Right lobe of liver (tissue), 6 donors: ENCODE data around the gene HTRA2. TPM values are rescaled to one million over a fixed set of nuclear protein-coding genes. Genes with fewer than 3 reads are reported as not detected.
"Not testable (repeated sequence)": the region's sequence is repeated elsewhere in the genome, so short reads cannot be mapped to it uniquely, and the experiment has no call there.

ENCODE experiments used
- ATAC-seq, 4 donors: fragments of 200-7000 bp; cut with Tn5 transposase; one replicate each; pipeline ENCODE4 v1.9.1; 2020; ENCODE audit warnings: mild to moderate bottlenecking in 4 of 4, moderate library complexity in 4 of 4
- DNase-seq, 3 donors: peaks; one replicate each; pipeline ENCODE4 v3.0.0-alpha.2; 2020
- H3K27ac ChIP-seq, 3 donors: fragments of 200-600 bp; one replicate each; pipeline ENCODE4 v1.8.0; 2022
- H3K27me3 ChIP-seq, 2 donors: fragments of 200-600 bp; one replicate each; pipeline ENCODE4 v1.8.0; 2022
- H3K36me3 ChIP-seq, 4 donors: fragments of 200-600 bp; sonication (generic) in 1 of 4; one replicate each; pipeline versions ENCODE4 v1.5.1 to v1.8.0; 2017 to 2022; ENCODE audit warnings: control low read depth in 1 of 4
- H3K4me1 ChIP-seq, 4 donors: fragments of 200-600 bp; sonication (generic) in 1 of 4; one replicate each; pipeline versions ENCODE4 v1.5.1 to v1.8.0; 2017 to 2022; ENCODE audit warnings: control low read depth in 1 of 4
- H3K4me3 ChIP-seq, 3 donors: fragments of 200-600 bp; one replicate each; pipeline ENCODE4 v1.8.0; 2022
- H3K9me3 ChIP-seq, 4 donors: fragments of 200-600 bp; sonication (generic) in 1 of 4; one replicate each; pipeline versions ENCODE4 v1.5.1 to v1.8.0; 2017 to 2022; ENCODE audit warnings: control low read depth in 1 of 4
- POLR2A ChIP-seq: fragments of 450-650 bp; IDR thresholded peaks from one replicate; pipeline ENCODE4 v1.6.1; 2017; ENCODE audit warnings: antibody characterized with exemption, mild to moderate bottlenecking
- WGBS: methylation state at CpG from one replicate; pipeline ENCODE4 v1.1.6; 2018; ENCODE audit warnings: low coverage, low lambda C conversion rate; ENCODE audit not compliant: insufficient coverage; ENCODE audit errors: missing lambda C conversion rate; 5-methylcytosine and 5-hydroxymethylcytosine counted together
- intact Hi-C, 2 donors: fragments of 100-400 bp; cut with DNase I; formaldehyde crosslinking; loops; one replicate each; pipeline versions ENCODE4 v1.11.2 to v1.14.1; 2022
- total RNA-seq, 6 experiments: library from RNA; depleted of rRNA in 2 of 6; stranded (reverse); fragments of >200 nt in 2 of 6; fragmentation: NEBNext Ultra II Directional in 3 of 6; extraction: Animal tissue kit (Norgen Biotek cat#: 25700) in 3 of 6; gene quantifications; one replicate each; pipeline versions ENCODE4 v1.1.0 to v1.2.4, GENCODE V29; 2016 to 2023
- TF ChIP-seq, protein P1 (sequence below), 4 donors: fragments of 200-600 bp in 3 of 4; fragments of 450-650 bp in 1 of 4; IDR thresholded peaks; one replicate each; pipeline versions ENCODE4 v1.5.1 to v1.8.0; 2016 to 2022; ENCODE audit warnings: antibody characterized with exemption in 4 of 4, mild to moderate bottlenecking in 2 of 4
- donor health status: DM: no; HTN: yes; CAD: no.
- donor health status: DM: no; HTN: no; CAD: no.
- donor health status: DM: no; HTN: no; CAD: no.
- donor health status: DM: no; HTN: yes; CAD: no.
- donor health status: DM: no; HTN: yes; CAD: no.

The HTRA2 gene
- total RNA-seq, 6 experiments from 2014 or later: 12.3 to 20.3 (median 15.2) TPM

DNA sequence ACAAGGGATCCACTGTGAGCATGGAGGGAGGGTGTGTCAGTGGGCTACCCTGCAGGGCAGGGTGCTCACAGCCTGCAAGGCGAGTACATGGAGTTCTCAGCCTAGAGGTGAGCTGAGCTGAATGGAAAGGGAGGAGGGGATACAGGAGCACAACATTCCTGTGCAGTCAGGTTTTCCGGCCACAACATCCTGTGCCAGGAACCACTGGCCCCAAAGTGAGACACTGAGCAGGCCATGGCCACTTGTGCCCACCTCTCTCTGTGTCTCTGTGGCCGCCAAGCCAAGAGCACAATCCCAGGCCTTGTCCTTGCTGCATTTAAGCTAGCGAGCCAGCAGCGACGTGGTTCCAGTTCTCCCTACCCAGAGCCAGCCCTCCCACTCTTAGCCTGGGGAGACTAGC, 30.9 kb downstream of the HTRA2 start:
- DNase-seq (no peak), ATAC-seq (no peak)
- Histone ChIP-seq H3K36me3 (no peaks in the 10 kb centered on the region), H3K4me1 (no peaks in the 10 kb centered on the region), H3K9me3 (no peaks in the 10 kb centered on the region), H3K27ac (no peak overlapping the region), H3K4me3 (no peak overlapping the region), H3K27me3 (no peaks in the 10 kb centered on the region)
- intact Hi-C loops: no loop called here
- no peak for TF ChIP-seq POLR2A
- TF ChIP-seq, protein P1, sequence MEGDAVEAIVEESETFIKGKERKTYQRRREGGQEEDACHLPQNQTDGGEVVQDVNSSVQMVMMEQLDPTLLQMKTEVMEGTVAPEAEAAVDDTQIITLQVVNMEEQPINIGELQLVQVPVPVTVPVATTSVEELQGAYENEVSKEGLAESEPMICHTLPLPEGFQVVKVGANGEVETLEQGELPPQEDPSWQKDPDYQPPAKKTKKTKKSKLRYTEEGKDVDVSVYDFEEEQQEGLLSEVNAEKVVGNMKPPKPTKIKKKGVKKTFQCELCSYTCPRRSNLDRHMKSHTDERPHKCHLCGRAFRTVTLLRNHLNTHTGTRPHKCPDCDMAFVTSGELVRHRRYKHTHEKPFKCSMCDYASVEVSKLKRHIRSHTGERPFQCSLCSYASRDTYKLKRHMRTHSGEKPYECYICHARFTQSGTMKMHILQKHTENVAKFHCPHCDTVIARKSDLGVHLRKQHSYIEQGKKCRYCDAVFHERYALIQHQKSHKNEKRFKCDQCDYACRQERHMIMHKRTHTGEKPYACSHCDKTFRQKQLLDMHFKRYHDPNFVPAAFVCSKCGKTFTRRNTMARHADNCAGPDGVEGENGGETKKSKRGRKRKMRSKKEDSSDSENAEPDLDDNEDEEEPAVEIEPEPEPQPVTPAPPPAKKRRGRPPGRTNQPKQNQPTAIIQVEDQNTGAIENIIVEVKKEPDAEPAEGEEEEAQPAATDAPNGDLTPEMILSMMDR (IDR thresholded peaks at IDR 0.05): no peak
- WGBS: 55% methylated on average over 4 of the region's 6 CpGs

DNA sequence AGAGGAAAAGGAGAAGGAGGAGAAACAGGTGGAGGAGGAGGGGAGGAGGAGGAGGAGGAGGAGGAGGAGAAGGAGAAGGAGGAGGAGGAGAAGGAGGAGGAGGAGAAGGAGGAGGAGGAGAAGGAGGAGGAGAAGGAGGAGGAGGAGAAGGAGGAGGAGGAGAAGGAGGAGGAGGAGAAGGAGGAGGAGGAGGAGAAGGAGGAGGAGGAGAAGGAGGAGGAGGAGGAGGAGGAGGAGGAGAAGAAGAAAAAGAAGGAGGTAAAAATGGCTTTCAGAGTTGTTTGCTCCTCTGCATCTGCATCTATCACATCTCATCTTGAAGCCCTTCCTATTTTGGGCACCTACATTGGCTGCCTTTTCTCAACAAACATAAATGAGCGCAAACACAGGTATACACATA, 31.3 kb downstream of the HTRA2 start:
- intact Hi-C loops, H3K9me3 ChIP-seq, ATAC-seq, H3K36me3 ChIP-seq, H3K27me3 ChIP-seq, H3K4me1 ChIP-seq, H3K4me3 ChIP-seq, DNase-seq, H3K27ac ChIP-seq: not testable (repeated sequence)
- 86% methylated on average over 1 of the region's 1 CpG for whole genome bisulfite sequencing

DNA sequence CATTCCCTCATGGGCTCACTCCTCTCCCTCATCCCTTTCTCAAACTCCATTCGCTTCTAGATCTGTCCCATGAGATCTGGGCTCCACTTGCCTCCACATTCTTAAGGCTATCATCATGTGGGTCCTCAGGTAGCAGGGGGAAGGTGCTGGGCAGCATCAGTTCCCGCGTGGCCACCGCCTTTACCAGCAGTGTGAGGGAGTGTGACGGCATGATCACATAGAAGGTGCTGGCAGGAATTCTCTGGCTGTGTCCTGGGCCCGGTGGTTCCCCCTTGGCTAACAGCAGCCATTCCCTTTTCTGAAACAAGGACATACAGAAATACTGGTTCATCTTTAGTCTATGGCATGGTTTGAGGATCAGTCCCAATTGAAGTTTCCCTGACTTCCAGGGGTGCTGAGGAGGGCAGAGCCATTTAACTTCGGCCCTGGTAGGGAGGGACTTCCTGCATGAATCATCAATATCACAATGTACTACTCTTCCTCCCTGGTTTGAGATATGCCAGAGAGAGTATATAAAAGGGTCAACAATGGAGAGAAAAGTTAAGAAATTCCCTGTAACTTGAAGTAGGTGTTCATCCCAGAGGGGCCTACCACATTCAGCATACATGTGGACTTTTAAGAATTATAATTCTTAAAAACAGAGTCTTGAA, 32.5 kb downstream of the HTRA2 start:
- H3K36me3 ChIP-seq: no peaks in the 10 kb centered on the region
- no peak overlapping the region for H3K4me3 ChIP-seq
- DNase-seq (no peak), ATAC-seq (peak in 2 of 4 donors; percentile 33 to 35)
- H3K9me3 ChIP-seq: no peaks in the 10 kb centered on the region
- H3K27me3 ChIP-seq: no peaks in the 10 kb centered on the region
- H3K4me1 ChIP-seq: no peaks in the 10 kb centered on the region
- 84% methylated on average over 6 of the region's 7 CpGs for WGBS
- TF ChIP-seq, protein P1 (IDR thresholded peaks at IDR 0.05): no peak
- no peak for TF ChIP-seq POLR2A
- no peak overlapping the region for H3K27ac ChIP-seq
- intact Hi-C loops: no loop called here

DNA sequence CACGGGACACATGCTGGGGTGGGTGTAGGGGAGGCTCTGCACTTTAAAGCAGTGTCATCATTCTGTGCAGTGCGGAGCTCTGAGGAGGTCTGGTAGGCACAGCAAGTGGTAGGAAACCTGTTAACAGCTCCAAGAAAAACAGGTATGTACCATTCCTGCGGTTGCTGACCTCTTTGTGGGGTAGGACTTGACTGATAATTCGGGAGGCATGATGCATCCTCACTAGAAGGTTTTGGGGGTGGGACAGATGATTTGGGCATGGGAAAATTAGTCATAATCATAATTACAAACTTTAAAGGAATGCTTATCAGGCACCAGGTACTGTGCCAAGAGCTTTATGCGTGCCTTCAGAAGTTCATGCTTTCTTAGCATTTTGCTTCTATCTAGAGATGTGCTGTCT, 34.5 kb downstream of the HTRA2 start:
- no peak for ATAC-seq
- no peak for DNase-seq
- H3K27me3 ChIP-seq: no peaks in the 10 kb centered on the region
- no peaks in the 10 kb centered on the region for H3K9me3 ChIP-seq
- 61% methylated on average over 5 of the region's 5 CpGs for WGBS
- H3K27ac ChIP-seq: no peak overlapping the region
- no peak overlapping the region for H3K4me3 ChIP-seq
- intact Hi-C loops: no loop called here
- H3K36me3 ChIP-seq: no peaks in the 10 kb centered on the region
- H3K4me1 ChIP-seq: no peaks in the 10 kb centered on the region
- TF ChIP-seq, protein P1 (IDR thresholded peaks at IDR 0.05): no peak

DNA sequence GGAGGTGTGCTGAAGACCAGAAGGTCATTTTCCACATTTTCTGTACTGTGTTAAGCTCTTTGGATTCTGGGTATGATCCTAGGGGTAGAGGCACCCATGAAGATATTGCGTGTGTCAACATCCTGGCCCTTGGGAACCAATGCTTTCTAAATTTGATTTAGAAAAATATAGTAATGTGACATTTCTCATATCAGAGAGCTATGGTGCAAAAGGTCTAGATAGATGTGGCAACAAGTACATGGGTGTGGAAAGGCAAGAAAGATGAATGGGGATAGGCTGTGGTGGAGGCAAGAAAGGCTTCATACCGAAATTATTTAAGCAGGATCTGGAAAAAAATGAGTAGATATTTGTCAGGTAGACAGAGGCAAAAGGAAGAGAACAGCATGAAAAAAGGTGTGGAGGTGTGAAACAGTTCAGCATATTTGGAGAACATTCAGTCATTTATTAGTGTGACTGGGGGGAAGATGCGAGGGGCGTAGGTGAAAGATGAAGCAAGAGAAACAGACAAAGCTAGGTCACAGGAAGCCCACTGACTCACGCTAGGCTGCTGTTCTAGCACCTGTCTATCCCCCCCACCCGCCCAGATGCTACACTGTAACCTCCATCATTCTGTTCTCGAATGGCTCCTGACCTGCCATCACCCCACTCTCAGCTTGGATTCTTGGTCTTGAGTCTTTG, 36.5 kb downstream of the HTRA2 start:
- Histone ChIP-seq H3K36me3 (no peaks in the 10 kb centered on the region), H3K9me3 (no peaks in the 10 kb centered on the region), H3K4me3 (no peak overlapping the region), H3K27ac (no peak overlapping the region), H3K27me3 (no peaks in the 10 kb centered on the region), H3K4me1 (no peaks in the 10 kb centered on the region)
- DNase-seq (no peak), ATAC-seq (no peak)
- intact Hi-C loops: no loop called here
- 58% methylated on average over 7 of the region's 7 CpGs for WGBS
- TF ChIP-seq, protein P1 (IDR thresholded peaks at IDR 0.05): no peak
- no peak for TF ChIP-seq POLR2A
